ENCODE results near the gene PICK1.

The PICK1 gene

GRCh38 chr22:38065539-38065938 is 8.3 kb downstream of the PICK1 start:
- Histone ChIP-seq H3K27ac (no peak overlapping the region), H3K9me3 (no peaks in the 10 kb centered on the region), H3K36me3 (peaks cover 75% of the 10 kb centered on the region), H3K4me1 (ENCODE audit: control insufficient read depth in 1 of 2, insufficient read depth in 1 of 2, low read depth in 1 of 2, low read length in 1 of 2) (no peaks in the 10 kb centered on the region), H3K4me3 (ENCODE audit: low read depth in 1 of 2, low read length in 1 of 2) (no peak overlapping the region), H3K27me3 (no peaks in the 10 kb centered on the region)
- TF ChIP-seq CTCF (IDR thresholded peaks at IDR 0.05), result no peak

GRCh38 chr22:38066381-38067027 is 9.3 kb downstream of the PICK1 start:
- H3K36me3 ChIP-seq, result peaks cover 84% of the 10 kb centered on the region
- no peaks in the 10 kb centered on the region for H3K27me3 ChIP-seq
- no peak for TF ChIP-seq CTCF (IDR thresholded peaks at IDR 0.05)
- H3K9me3 ChIP-seq, result no peaks in the 10 kb centered on the region
- no peaks in the 10 kb centered on the region for H3K4me1 ChIP-seq (ENCODE audit: control insufficient read depth in 1 of 2, insufficient read depth in 1 of 2, low read depth in 1 of 2, low read length in 1 of 2)
- H3K27ac ChIP-seq, result no peak overlapping the region
- no peak overlapping the region for H3K4me3 ChIP-seq (ENCODE audit: low read depth in 1 of 2, low read length in 1 of 2)

GRCh38 chr22:38067028-38067415 is 9.8 kb downstream of the PICK1 start:
- no peak overlapping the region for H3K27ac ChIP-seq
- H3K4me3 ChIP-seq (ENCODE audit: low read depth in 1 of 2, low read length in 1 of 2), result no peak overlapping the region
- H3K4me1 ChIP-seq (ENCODE audit: control insufficient read depth in 1 of 2, insufficient read depth in 1 of 2, low read depth in 1 of 2, low read length in 1 of 2), result no peaks in the 10 kb centered on the region
- no peak for TF ChIP-seq CTCF (IDR thresholded peaks at IDR 0.05)
- peaks cover 89% of the 10 kb centered on the region for H3K36me3 ChIP-seq
- H3K9me3 ChIP-seq, result no peaks in the 10 kb centered on the region
- no peaks in the 10 kb centered on the region for H3K27me3 ChIP-seq

GRCh38 chr22:38067761-38068360 is 10.7 kb downstream of the PICK1 start:
- H3K4me1 ChIP-seq (ENCODE audit: control insufficient read depth in 1 of 2, insufficient read depth in 1 of 2, low read depth in 1 of 2, low read length in 1 of 2), result no peaks in the 10 kb centered on the region

GRCh38 chr22:38068641-38069371 is 11.6 kb downstream of the PICK1 start:
- H3K9me3 ChIP-seq, result no peaks in the 10 kb centered on the region
- H3K36me3 ChIP-seq, result peaks cover 98% of the 10 kb centered on the region
- H3K4me1 ChIP-seq (ENCODE audit: control insufficient read depth in 1 of 2, insufficient read depth in 1 of 2, low read depth in 1 of 2, low read length in 1 of 2), result no peaks in the 10 kb centered on the region
- no peak overlapping the region for H3K27ac ChIP-seq
- no peaks in the 10 kb centered on the region for H3K27me3 ChIP-seq
- no peak overlapping the region for H3K4me3 ChIP-seq (ENCODE audit: low read depth in 1 of 2, low read length in 1 of 2)
- TF ChIP-seq CTCF (IDR thresholded peaks at IDR 0.05), result no peak

More at GRCh38 chr22:38067761-38068360, 10.7 kb downstream of the PICK1 start:
- no peaks in the 10 kb centered on the region for H3K9me3 ChIP-seq
- H3K27me3 ChIP-seq, result no peaks in the 10 kb centered on the region
- no peak for TF ChIP-seq CTCF (IDR thresholded peaks at IDR 0.05)
- H3K27ac ChIP-seq, result no peak overlapping the region
- no peak overlapping the region for H3K4me3 ChIP-seq (ENCODE audit: low read depth in 1 of 2, low read length in 1 of 2)
- peaks cover 91% of the 10 kb centered on the region for H3K36me3 ChIP-seq

Measured in neutrophil (primary cell).